Lower leg skin (tissue), 3 donors: ENCODE results near the gene RNF217.

Experiments used
- POLR2A ChIP-seq, 2 donors: fragments of 450-650 bp; IDR thresholded peaks; one replicate each; pipeline ENCODE4 v1.6.1; 2016 to 2017; ENCODE audit warnings: antibody characterized with exemption in 2 of 2, mild to moderate bottlenecking in 1 of 2, moderate library complexity in 1 of 2
- TF ChIP-seq, protein P1 (sequence below), 3 donors: fragments of 450-650 bp; IDR thresholded peaks; one replicate each; pipeline ENCODE4 v1.5.1; 2016; ENCODE audit warnings: antibody characterized with exemption in 3 of 3, mild to moderate bottlenecking in 3 of 3, moderate library complexity in 2 of 3

DNA sequence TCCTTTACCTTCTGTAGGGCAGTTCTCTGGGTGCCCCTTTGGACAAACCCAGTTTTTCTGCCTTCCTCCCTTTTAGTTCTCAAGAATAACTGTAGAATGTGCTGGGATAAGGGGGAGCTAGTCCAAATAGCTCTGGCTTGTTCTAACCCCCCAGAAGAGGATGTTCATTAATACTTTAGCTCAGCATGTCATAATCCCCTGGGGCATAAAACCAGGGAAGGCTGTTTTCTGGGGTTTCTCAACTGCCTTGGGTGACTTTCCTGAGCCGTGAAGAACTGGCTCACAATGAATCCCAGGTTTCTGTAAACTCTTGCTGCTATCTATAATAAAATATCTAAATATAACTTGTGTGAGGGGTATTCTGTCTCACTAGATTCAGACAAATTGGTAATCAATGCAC, 44.5 kb upstream of the RNF217 start:
- TF ChIP-seq, protein P1, sequence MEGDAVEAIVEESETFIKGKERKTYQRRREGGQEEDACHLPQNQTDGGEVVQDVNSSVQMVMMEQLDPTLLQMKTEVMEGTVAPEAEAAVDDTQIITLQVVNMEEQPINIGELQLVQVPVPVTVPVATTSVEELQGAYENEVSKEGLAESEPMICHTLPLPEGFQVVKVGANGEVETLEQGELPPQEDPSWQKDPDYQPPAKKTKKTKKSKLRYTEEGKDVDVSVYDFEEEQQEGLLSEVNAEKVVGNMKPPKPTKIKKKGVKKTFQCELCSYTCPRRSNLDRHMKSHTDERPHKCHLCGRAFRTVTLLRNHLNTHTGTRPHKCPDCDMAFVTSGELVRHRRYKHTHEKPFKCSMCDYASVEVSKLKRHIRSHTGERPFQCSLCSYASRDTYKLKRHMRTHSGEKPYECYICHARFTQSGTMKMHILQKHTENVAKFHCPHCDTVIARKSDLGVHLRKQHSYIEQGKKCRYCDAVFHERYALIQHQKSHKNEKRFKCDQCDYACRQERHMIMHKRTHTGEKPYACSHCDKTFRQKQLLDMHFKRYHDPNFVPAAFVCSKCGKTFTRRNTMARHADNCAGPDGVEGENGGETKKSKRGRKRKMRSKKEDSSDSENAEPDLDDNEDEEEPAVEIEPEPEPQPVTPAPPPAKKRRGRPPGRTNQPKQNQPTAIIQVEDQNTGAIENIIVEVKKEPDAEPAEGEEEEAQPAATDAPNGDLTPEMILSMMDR (IDR thresholded peaks at IDR 0.05), result no peak
- no peak for TF ChIP-seq POLR2A (IDR thresholded peaks at IDR 0.05)
